Transverse colon (tissue), 4 donors: Measurements from ENCODE around the gene SENP5. TPM values are rescaled to one million over a fixed set of nuclear protein-coding genes. Genes with fewer than 3 reads are reported as not detected.

Source experiments
- DNase-seq: peaks from one replicate; pipeline ENCODE4 v3.0.0-alpha.2; 2019
- H3K27ac ChIP-seq, 4 donors: fragments of 200-600 bp; sonication (generic); 2 replicates each; pipeline ENCODE4 v1.5.1; 2016 to 2018; ENCODE audit warnings: inconsistent platforms in 4 of 4
- H3K27me3 ChIP-seq: fragments of 200-600 bp; sonication (generic); 2 replicates; pipeline ENCODE4 v1.5.1; 2017; ENCODE audit warnings: inconsistent platforms
- H3K36me3 ChIP-seq, 4 donors: fragments of 200-600 bp; sonication (generic); 2 replicates each; pipeline ENCODE4 v1.5.1; 2017 to 2019; ENCODE audit warnings: inconsistent platforms in 4 of 4
- H3K4me1 ChIP-seq, 4 donors: fragments of 200-600 bp; sonication (generic); 2 replicates each; pipeline ENCODE4 v1.5.1; 2017 to 2020; ENCODE audit warnings: inconsistent platforms in 4 of 4
- H3K4me3 ChIP-seq, 4 donors: fragments of 200-600 bp; sonication (generic); 1 replicate in 1 of 4; 2 replicates in 3 of 4; pipeline versions ENCODE4 v1.5.1 to v1.6.1; 2017 to 2019; ENCODE audit warnings: inconsistent platforms in 4 of 4
- H3K9me3 ChIP-seq, 2 donors: fragments of 200-600 bp; sonication (generic); 2 replicates each; pipeline ENCODE4 v1.5.1; 2017 to 2019; ENCODE audit warnings: inconsistent platforms in 2 of 2
- CTCF ChIP-seq, 5 experiments: fragments of 200-600 bp in 3 of 5; fragments of 450-650 bp in 2 of 5; sonication (generic) in 3 of 5; IDR thresholded peaks; 1 replicate in 2 of 5; 2 replicates in 3 of 5; pipeline ENCODE4 v1.5.1; 2016 to 2017; ENCODE audit warnings: antibody characterized with exemption in 5 of 5, inconsistent platforms in 3 of 5, mild to moderate bottlenecking in 2 of 5, moderate library complexity in 1 of 5
- EP300 ChIP-seq: sonication (generic); formaldehyde crosslinking; IDR thresholded peaks from one replicate; pipeline ENCODE4 v1.6.1; 2017; ENCODE audit warnings: antibody characterized with exemption, low read depth
- POLR2A ChIP-seq: fragments of 450-650 bp; IDR thresholded peaks from one replicate; pipeline ENCODE4 v1.6.1; 2016; ENCODE audit warnings: antibody characterized with exemption, mild to moderate bottlenecking, moderate library complexity
- POLR2AphosphoS5 ChIP-seq, 3 donors: sonication (generic); formaldehyde crosslinking; IDR thresholded peaks; one replicate each; pipeline ENCODE4 v1.6.1; 2016; ENCODE audit warnings: antibody characterized with exemption in 3 of 3
- WGBS, 2 donors: methylation state at CpG; one replicate each; pipeline ENCODE4 v1.1.5; 2018; ENCODE audit warnings: low coverage in 1 of 2; 5-methylcytosine and 5-hydroxymethylcytosine counted together
- in situ Hi-C, 4 donors: fragments of 200-750 bp; cut with MboI; loops; one replicate each; pipeline versions ENCODE4 v1.15.0 to v1.15.1; 2017; ENCODE audit warnings: low sequenced_read_pairs in 3 of 4, low pct_ligation_motif_present in 1 of 4, low pct_unique_long_range_greater_than_20kb in 1 of 4
- intact Hi-C: fragments of 100-400 bp; cut with DNase I; formaldehyde crosslinking; loops from one replicate; pipeline ENCODE4 v1.15.1; 2023; ENCODE audit warnings: low total_unique reads
- total RNA-seq, 4 donors: library from RNA; depleted of rRNA; stranded (reverse); fragments of >200 nt; gene quantifications; one replicate each; pipeline ENCODE4 v1.1.0, GENCODE V29; 2016

SENP5 gene
- total RNA-seq, 4 donors from 2014 or later = 33.3 to 52.1 (median 48.0) TPM

- Histone ChIP-seq H3K4me3 (no peak overlapping the region), H3K9me3 (no peaks in the 10 kb centered on the region), H3K27me3 (no peaks in the 10 kb centered on the region), H3K4me1 (peaks cover 0 to 10% (median 5%) of the 10 kb centered on the region in 4 donors), H3K27ac (no peak overlapping the region), H3K36me3 (no peaks in the 10 kb centered on the region)
- intact Hi-C loops (no loop called here), in situ Hi-C loops (no loop called here)
- TF ChIP-seq EP300 = no peak
- TF ChIP-seq CTCF (IDR thresholded peaks at IDR 0.05) = no peak
- no peak for TF ChIP-seq POLR2AphosphoS5 (IDR thresholded peaks at IDR 0.05)
- TF ChIP-seq POLR2A = no peak
- DNase-seq = no peak
- 88 to 100% methylated on average over 2 of the region's 2 CpGs for WGBS, 2 donors
Measured at GRCh38 chr3:196875258-196875657, 7.5 kb downstream of the SENP5 start.

- no peak overlapping the region for H3K4me3 ChIP-seq
- H3K27ac ChIP-seq = no peak overlapping the region
- TF ChIP-seq EP300 = no peak
- TF ChIP-seq POLR2A = no peak
- TF ChIP-seq POLR2AphosphoS5 (IDR thresholded peaks at IDR 0.05) = no peak
- TF ChIP-seq CTCF (IDR thresholded peaks at IDR 0.05) = no peak
- H3K9me3 ChIP-seq = no peaks in the 10 kb centered on the region
- no peaks in the 10 kb centered on the region for H3K27me3 ChIP-seq
- DNase-seq = no peak
- in situ Hi-C loops = no loop called here
- intact Hi-C loops = no loop called here
- 82 to 90% methylated on average over 2 to 4 of the region's 4 CpGs for WGBS, 2 donors
- H3K36me3 ChIP-seq = no peaks in the 10 kb centered on the region
- H3K4me1 ChIP-seq = peaks cover 0 to 4% (median 0%) of the 10 kb centered on the region in 4 donors
Measured at GRCh38 chr3:196883361-196883760, 15.6 kb downstream of the SENP5 start.

GRCh38 chr3:196886144-196886543 is 18.4 kb downstream of the SENP5 start:
- DNase-seq = no peak
- Histone ChIP-seq H3K27ac (no peak overlapping the region), H3K27me3 (no peaks in the 10 kb centered on the region), H3K4me3 (no peak overlapping the region), H3K36me3 (no peaks in the 10 kb centered on the region), H3K9me3 (no peaks in the 10 kb centered on the region), H3K4me1 (peaks cover 0 to 4% (median 0%) of the 10 kb centered on the region in 4 donors)
- no peak for TF ChIP-seq POLR2A
- no peak for TF ChIP-seq CTCF (IDR thresholded peaks at IDR 0.05)
- TF ChIP-seq POLR2AphosphoS5 (IDR thresholded peaks at IDR 0.05) = no peak
- no peak for TF ChIP-seq EP300
- in situ Hi-C loops = no loop called here
- WGBS, 2 donors = 74% methylated on average over 4 of the region's 4 CpGs; no CpG with 5 or more reads in 1 of the 2 donors
- intact Hi-C loops = no loop called here

GRCh38 chr3:196889844-196890708 is 22.4 kb downstream of the SENP5 start:
- no peaks in the 10 kb centered on the region for H3K36me3 ChIP-seq
- no peak overlapping the region for H3K4me3 ChIP-seq
- in situ Hi-C loops (no loop called here), intact Hi-C loops (no loop called here)
- no peaks in the 10 kb centered on the region for H3K27me3 ChIP-seq
- H3K27ac ChIP-seq = no peak overlapping the region
- TF ChIP-seq CTCF (IDR thresholded peaks at IDR 0.05) (no peak), POLR2A (no peak), EP300 (no peak), POLR2AphosphoS5 (IDR thresholded peaks at IDR 0.05) (no peak)
- WGBS, 2 donors = 95 to 98% methylated on average over 5 to 6 of the region's 6 CpGs
- H3K9me3 ChIP-seq = no peaks in the 10 kb centered on the region
- H3K4me1 ChIP-seq = peaks cover 0 to 4% (median 0%) of the 10 kb centered on the region in 4 donors
- DNase-seq = no peak
